ENCODE results near the gene EED.

GRCh38 chr11:86206337-86206695 is 38.2 kb upstream of the EED start:
- TF ChIP-seq EZH2 (IDR thresholded peaks at IDR 0.05; ENCODE audit: insufficient read depth, poor library complexity, severe bottlenecking) (no peak), EZH2phosphoT487 (IDR thresholded peaks at IDR 0.05; ENCODE audit: insufficient read depth, low read depth) (no peak)

Data from GM23248 (cell line).